Fibroblast of lung (primary cell): ENCODE measurements around the gene TTC39B.

Experiments used
- EZH2 ChIP-seq: IDR thresholded peaks from 2 replicates; pipeline ENCODE4 v1.5.1; 2012; ENCODE audit warnings: low read length, control low read depth, mild to moderate bottlenecking; ENCODE audit errors: missing control alignments
- TF ChIP-seq, protein P1 (sequence below), 2 donors: IDR thresholded peaks in 1 of 2; conservative IDR thresholded peaks in 1 of 2; 1 replicate in 1 of 2; 2 replicates in 1 of 2; pipeline ENCODE4 v1.5.1; 2011 to 2012; ENCODE audit warnings: low read length in 2 of 2, control low read depth in 1 of 2, inconsistent platforms in 1 of 2, low read depth in 1 of 2, mild to moderate bottlenecking in 1 of 2

DNA sequence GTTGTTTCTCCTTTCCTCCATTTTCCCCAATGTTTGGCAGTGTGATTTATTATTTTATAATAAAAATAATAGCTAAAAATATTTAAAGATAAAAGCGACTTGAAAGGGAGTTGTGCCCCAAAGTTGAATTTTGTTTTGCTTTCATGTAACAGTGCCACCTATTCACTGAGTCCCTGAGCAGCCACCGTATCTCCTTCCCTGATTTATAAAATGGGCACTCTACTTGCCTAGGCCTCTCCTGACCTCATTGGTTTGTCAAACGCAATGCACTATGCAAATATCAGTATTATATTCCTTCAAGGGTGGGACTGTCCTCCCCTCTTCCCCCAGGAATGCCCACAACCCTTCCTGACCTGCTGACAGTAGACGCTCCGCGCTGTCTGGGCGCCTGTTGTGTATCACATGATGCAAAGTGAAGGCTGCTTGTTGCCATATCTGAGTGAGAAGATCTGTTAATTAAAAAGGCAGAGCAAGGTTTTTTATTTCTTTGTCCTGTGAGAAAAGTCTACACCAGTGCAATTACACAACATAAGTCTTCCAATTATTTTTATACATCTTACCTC lies 81.4 kb downstream of the TTC39B start:
- TF ChIP-seq, protein P1, sequence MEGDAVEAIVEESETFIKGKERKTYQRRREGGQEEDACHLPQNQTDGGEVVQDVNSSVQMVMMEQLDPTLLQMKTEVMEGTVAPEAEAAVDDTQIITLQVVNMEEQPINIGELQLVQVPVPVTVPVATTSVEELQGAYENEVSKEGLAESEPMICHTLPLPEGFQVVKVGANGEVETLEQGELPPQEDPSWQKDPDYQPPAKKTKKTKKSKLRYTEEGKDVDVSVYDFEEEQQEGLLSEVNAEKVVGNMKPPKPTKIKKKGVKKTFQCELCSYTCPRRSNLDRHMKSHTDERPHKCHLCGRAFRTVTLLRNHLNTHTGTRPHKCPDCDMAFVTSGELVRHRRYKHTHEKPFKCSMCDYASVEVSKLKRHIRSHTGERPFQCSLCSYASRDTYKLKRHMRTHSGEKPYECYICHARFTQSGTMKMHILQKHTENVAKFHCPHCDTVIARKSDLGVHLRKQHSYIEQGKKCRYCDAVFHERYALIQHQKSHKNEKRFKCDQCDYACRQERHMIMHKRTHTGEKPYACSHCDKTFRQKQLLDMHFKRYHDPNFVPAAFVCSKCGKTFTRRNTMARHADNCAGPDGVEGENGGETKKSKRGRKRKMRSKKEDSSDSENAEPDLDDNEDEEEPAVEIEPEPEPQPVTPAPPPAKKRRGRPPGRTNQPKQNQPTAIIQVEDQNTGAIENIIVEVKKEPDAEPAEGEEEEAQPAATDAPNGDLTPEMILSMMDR (conservative IDR thresholded peaks at IDR 0.05 in 1 of 2, IDR thresholded peaks at IDR 0.05 in 1 of 2; ENCODE audit: low read depth in 1 of 2, low read length in 2 of 2) = no peak
- no peak for TF ChIP-seq EZH2
